Activated CD8-positive, alpha-beta memory T cell treated with anti-CD3 and anti-CD28 coated beads for 36 hours (primary cell): ENCODE results near the gene CRYGN. TPM values are rescaled to one million over a fixed set of nuclear protein-coding genes. Genes with fewer than 3 reads are reported as not detected.

Source experiments
- CTCF ChIA-PET: fragments of 350-600 bp; sonication (Branson Sonifier 250); formaldehyde crosslinking; loops from one replicate; lab custom pipeline; 2021; ENCODE audit warnings: antibody characterized with exemption; lab: Charles Lee
- POLR2A ChIA-PET: fragments of 350-600 bp; sonication (Branson Sonifier 250); formaldehyde crosslinking; loops from one replicate; lab custom pipeline; 2021; ENCODE audit warnings: antibody characterized with exemption; lab: Charles Lee
- total RNA-seq, 2 experiments: library from RNA; stranded (reverse); gene quantifications; one replicate each; pipeline ENCODE4 v1.2.3, GENCODE V29; 2021

Gene CRYGN
- total RNA-seq = not detected

DNA sequence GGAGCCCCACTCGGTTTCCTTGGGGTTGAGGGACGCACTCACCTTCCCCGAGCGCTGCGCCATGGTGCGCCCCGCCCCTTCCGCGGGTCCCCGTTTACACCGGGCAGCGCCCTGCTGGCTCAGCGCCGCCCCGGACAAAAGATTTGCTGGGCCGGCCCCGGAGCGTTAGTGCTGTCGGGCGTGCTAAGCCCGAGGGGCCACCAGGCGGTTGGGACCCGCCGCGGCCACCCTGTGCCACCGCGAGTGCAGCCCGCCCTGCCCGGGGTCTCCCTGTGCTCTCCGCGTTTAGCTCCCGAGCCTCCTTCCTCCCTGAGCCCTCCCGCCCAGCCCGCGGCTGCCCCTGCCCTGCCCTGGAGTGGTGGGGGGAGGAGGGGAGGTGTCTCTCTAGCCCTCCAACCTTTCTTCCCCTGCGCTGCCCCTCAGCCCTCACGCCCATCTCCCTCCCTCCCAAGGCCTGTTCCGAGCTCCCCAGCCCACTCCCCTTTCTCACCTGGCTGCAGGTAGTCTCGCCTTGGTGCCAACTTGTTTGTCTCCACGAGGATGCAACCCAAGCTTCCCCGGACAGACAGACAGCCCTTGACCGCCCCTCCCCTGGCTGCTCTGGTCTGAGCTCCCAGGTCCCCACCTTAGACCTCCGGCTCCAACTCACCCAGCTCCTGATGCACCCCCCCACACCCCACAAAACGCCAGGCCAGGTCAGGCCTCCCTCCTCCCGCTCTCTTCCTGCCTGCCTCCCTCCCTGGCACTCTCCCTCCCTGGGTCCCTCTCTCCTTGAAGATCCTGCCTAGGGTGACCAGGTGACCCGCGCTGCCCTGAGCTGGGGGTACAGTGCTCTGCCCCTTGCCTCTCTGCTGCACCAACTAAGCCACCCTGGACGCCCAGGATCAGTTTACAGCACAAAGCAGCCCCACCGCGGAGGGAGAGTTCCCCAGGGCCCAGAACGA is at the start of gene CRYGN:
Gene CRYGN (minus strand): TSS at position 287 of the 944 bp plus-strand sequence. CDS start 224 bp downstream, at position 63.
- ChIA-PET CTCF (interaction anchor here (0.9 to 1.1 kb wide), 2 partner anchors 67 to 72 kb away, joined by 3 read pairs; no protein-coding TSS in a partner anchor), POLR2A (interaction anchor here (0.6 kb wide), 1 partner anchor 122 kb away, joined by 3 read pairs; no protein-coding TSS in a partner anchor)

DNA sequence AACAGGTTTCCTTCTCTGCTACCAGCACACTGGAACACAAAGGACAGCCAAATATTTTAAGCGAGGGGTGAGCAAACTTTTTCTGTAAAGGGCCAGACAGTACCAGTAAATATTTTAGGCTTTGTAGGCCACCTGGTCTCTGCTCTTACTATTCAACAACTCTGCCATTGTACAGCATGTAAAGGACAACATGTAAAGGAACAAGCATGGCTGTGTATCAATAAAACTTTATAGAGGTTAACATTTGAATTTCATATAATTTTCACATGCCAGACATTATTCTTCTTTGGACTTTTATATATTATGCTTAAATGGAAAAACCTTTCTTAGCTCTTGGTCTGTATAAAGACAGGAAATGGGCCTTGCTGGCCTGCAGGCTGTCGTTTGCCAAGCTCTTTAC is 49.6 kb upstream of the CRYGN start:
- POLR2A ChIA-PET = no interaction called here

DNA sequence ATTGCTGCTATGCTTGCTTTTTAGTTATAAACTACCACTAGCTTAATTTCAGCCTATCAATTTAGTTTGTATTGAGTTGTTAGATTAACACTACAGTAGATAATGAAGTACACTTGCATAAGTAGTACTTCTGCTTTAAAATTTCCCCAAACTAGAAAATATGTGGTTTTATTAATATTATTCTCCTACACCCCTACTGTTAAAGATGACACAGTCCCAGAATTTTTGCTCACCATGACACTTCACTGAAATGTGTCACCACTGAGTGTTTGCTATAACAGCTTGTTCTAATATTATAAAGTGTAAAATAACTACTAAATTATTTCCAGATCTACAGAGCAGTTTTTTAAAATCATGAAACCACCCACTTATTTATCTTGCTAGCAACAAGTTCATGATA is 48.2 kb upstream of the CRYGN start:
- ChIA-PET POLR2A (interaction anchor here (0.5 kb wide), 1 partner anchor 76 kb away, joined by 3 read pairs; no protein-coding TSS in a partner anchor), CTCF (no interaction called here)

More for the DNA sequence above, 49.6 kb upstream of the CRYGN start:
- CTCF ChIA-PET = interaction anchor here (1.4 kb wide), 1 partner anchor 42 kb away, joined by 3 read pairs; no protein-coding TSS in a partner anchor

DNA sequence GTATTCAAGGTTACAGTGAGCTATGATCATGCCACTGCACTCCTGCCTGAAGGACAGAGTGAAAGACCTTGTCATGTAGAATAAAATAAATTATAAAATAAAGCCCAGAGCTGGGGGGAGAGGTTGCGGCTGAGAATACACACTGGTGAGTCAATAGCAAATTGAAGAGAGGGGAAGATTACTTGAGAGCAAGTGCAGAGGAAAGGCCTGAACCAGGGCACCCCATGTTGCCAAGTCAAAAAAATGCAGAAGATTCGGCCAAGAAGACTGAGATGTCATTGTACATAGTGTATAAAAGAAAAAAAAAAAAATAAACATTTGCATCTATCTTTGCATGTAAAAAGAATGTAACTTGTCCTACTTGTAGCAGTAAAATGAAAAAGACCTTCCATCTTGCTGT is 47.3 kb upstream of the CRYGN start:
- CTCF ChIA-PET = no interaction called here
- POLR2A ChIA-PET = no interaction called here

- POLR2A ChIA-PET = no interaction called here
- CTCF ChIA-PET = interaction anchor here (1.1 kb wide), 1 partner anchor 12 kb away, joined by 3 read pairs; no protein-coding TSS in a partner anchor
Measured at GRCh38 chr7:151486074-151486473, 46.1 kb upstream of the CRYGN start.

GRCh38 chr7:151484971-151485707 is 45.2 kb upstream of the CRYGN start:
- ChIA-PET POLR2A (no interaction called here), CTCF (no interaction called here)

- POLR2A ChIA-PET = no interaction called here
- CTCF ChIA-PET = no interaction called here
Measured at GRCh38 chr7:151483711-151483983, 43.7 kb upstream of the CRYGN start.

DNA sequence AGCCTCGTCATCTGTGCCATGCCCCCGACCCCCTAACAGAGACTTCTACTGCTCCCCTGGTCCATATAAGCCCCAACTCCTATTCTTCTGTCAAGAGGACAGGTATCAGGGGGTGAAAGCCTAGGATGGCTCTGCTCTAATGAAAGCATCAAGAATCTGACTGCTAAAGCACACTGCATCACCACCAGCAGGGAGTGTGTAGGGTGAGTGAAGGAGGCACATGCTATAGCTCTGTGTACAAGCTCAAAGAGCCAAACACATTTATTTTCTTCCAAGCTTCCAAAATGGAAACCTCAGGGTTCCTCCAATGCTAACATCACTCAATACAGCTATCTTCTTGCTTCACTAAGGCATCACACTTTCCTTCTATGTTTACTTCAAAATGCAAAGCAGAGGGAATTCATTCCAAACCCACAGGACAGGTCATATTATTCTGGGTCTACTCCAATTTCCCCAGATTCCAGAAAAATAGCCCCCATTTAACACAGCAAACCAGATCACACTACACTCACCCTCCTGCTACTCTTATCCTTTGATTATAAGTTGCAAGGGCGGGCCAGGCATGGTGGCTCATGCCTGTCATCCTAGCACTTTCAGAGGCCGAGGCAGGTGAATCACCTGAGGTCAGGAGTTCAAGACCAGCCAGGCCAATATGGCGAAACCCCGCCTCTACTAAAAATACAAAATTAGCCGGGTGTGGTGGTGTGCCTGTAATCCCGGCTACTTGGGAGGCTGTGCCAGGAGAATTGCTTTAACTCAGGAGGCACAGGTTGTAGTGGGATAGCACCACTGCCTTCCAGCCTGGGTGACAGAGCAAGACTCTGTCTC is 43.2 kb upstream of the CRYGN start:
- ChIA-PET CTCF (interaction anchor here (1.5 kb wide), 1 partner anchor 14 kb away, joined by 6 read pairs; no protein-coding TSS in a partner anchor), POLR2A (no interaction called here)

DNA sequence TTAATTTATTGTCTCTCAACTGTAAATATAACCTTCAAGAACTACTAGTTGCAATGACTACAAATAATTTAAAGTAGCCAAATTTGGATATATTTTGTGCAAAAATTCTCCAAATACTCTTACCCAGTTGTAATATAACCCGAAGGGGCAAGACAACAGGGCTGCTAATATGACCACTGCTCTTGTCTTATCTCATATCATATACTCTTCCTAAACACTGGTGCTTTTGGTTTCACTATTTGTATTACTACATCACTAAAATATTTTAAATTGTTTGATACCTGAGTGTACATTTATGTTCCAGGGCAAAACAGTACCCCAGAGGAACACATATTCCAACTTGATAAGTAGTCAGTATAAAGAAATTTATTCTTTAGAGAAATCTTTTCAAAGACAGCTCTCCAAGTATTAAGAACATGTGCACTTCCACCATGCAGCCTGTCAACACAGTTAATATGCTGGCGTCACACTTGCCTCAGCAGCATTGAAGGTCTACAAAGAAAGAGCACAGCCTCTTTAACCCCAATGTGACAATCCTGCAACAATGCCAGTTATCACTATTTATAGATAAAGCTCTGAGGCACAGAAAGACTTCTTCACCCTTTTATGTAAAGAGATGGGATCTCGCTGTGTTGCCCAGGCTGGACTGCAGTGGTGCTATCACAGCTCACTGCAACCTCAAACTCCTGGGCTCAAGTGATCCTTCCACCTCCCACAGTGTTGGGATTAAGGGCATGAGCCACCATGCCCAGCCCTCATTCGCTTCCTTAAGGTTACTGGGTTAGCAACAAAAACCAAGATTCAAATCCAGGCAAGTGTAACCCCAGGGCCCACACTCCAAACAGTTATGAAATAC is 41.9 kb upstream of the CRYGN start:
- ChIA-PET POLR2A (no interaction called here), CTCF (interaction anchor here (0.6 to 1.5 kb wide), 2 partner anchors 15 to 101 kb away, joined by 3 to 6 read pairs; no protein-coding TSS in a partner anchor)

- POLR2A ChIA-PET = no interaction called here
- CTCF ChIA-PET = no interaction called here
Measured at GRCh38 chr7:151477867-151478266, 37.9 kb upstream of the CRYGN start.

DNA sequence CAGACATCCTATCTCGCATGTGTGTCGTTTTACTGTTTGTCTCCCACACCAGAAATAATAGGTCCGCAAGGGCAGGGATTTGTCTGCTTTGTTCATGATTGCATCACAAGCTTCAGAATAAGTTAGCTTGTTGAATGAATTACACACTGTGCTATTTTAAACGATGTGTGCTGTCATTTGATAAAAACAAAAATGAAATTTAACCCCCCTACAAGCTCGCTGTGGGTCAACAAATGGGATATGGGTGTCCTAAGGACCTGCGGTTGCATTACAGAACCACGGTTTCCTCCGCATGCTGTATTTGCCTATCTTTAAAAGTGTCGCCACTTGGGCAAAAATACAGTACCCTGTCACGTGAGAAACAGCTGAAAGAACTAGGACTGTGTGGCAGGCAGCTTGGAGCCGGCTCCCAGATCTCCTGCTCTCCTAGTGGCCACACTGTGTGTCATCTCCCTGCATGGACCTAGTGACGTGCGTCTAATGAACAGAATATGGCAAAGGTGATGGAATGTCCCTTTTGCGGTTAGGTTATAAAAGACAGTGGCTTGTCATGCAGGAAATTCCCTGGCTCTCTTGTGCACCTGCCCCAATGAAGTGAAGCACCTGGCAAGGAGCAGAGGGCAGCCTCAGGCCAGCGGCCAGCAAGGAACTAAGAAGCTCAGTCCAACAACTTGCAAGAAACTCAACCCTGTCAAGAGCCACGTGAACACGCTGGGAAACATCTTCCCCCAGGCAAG is 32.9 kb upstream of the CRYGN start:
- ChIA-PET POLR2A (no interaction called here), CTCF (interaction anchor here (1.5 kb wide), 1 partner anchor 25 kb away, joined by 4 read pairs; no protein-coding TSS in a partner anchor)

DNA sequence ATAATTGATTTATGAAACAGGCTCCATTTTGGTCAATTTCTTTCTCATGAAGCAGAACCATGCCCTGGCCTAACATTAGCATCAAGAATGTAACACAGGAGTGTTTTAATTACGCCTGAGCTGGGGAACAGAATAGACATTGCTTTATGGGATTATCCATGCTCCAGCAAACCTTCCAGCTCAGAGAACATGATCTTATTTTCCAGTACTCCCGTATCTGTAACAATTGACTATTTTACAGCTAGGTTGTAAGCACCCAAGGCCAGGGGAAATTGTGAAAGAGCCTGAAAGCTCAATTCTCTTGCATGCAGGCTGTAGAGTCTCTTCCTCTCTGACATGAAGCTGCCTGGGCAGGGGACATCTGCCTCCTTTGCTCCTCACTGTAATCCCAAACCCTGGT is 30.8 kb upstream of the CRYGN start:
- ChIA-PET POLR2A (no interaction called here), CTCF (interaction anchor here (0.9 to 1.4 kb wide), 2 partner anchors 156 to 312 kb away, joined by 3 to 5 read pairs; no protein-coding TSS in a partner anchor)

DNA sequence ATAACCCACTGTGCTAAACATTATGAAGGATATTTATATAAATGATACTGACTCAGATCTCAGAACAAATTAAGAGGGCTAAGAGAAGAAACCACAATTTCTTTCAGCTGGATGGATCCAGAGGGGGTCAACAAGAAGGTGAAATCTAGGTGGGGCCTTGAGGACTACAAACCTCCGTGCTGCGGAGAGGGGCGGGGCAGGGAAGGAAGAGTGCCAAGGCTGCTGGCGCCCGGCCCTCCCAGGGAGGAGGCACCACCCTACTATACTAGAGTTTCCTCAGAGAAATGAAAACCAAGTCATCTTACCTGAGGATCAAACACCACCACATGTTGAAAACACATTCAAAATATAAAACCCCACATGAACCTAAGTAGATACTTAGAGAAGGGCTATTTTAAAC is 29.3 kb upstream of the CRYGN start:
- CTCF ChIA-PET = no interaction called here
- POLR2A ChIA-PET = no interaction called here

GRCh38 chr7:151468217-151469018 is 28.5 kb upstream of the CRYGN start:
- CTCF ChIA-PET = no interaction called here

DNA sequence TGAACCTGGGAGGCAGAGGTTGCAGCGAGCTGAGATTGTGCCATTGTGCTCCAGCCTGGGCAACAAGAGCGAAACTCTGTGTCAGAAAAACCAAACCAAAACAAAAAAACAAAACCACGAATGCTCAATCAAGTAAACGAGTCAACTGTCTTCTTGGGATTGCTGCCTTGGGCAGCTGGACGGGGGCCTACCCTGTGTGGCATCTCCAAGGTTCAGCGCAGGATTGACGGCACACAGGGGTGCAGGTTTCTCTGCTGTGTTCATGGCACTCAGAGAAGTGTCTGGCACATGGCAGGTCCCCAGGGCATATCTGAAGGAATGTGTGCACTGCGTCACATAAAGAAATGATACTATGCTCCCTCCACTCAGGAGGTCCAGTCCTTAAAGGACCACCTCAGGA is 25.2 kb upstream of the CRYGN start:
- POLR2A ChIA-PET = no interaction called here
- CTCF ChIA-PET = no interaction called here

More at GRCh38 chr7:151468217-151469018, 28.5 kb upstream of the CRYGN start:
- POLR2A ChIA-PET = no interaction called here

DNA sequence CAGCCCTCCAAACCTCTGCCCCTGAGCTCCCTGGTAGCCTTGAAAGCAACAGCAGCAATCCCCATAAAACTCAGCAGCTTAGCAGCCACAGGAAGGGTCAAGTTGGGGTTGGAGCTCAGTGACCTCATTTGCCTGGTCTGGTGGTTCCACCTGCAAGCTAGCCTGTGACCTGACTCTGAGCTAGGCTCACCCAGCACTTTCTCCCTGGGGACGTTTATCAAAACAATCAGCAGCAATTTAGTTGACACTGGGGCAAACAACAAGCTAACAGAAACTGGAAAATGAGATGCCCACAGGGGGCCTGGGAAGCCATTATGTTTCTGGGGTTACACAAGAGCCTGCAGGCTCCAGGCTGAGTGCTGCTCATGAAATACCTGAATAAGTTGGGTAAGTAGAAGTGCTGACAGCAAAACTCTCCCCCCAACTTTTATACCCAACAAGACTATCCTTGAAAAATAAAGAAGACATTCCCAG is 22.4 kb upstream of the CRYGN start:
- POLR2A ChIA-PET = interaction anchor here (0.6 kb wide), 1 partner anchor 11 kb away, joined by 3 read pairs; no protein-coding TSS in a partner anchor
- CTCF ChIA-PET = no interaction called here

DNA sequence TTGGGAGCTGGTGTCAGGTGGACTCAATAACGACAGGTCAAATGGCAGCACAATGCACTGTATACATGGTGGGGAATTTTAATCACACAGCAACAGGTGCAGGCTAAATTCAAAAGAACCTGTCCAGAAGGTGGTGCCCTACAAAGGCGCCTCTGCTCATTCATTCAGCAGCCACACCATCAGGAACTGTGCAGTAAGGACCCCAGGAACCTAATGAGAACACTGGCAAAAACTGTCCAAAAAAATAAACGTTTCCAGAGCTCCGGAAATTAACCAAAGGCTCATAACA is 21.9 kb upstream of the CRYGN start:
- ChIA-PET POLR2A (interaction anchor here (0.6 kb wide), 1 partner anchor 10 kb away, joined by 3 read pairs; no protein-coding TSS in a partner anchor), CTCF (no interaction called here)
